Activated T-helper 17 cell treated with anti-CD3 and anti-CD28 coated beads, Interleukin-2, amount 50 U/mL, for 72 hours (primary cell): ENCODE data around the gene RNF135. TPM values are rescaled to one million over a fixed set of nuclear protein-coding genes. Genes with fewer than 3 reads are reported as not detected.
"Not testable (repeated sequence)": the region's sequence is repeated elsewhere in the genome, so short reads cannot be mapped to it uniquely, and the experiment has no call there.

Source experiments
- ATAC-seq: fragments of 150-1000 bp; cut with Tn5 transposase; replicated peaks from 2 replicates; pipeline ENCODE4 v1.10.0; 2021; ENCODE audit warnings: mild to moderate bottlenecking, moderate library complexity
- H3K27ac Mint-ChIP-seq: one replicate; pipeline ENCODE4 v1.8.0; 2022; ENCODE audit warnings: mixed read lengths
- H3K27me3 Mint-ChIP-seq: one replicate; pipeline ENCODE4 v1.8.0; 2022; ENCODE audit warnings: mixed read lengths
- H3K36me3 Mint-ChIP-seq: one replicate; pipeline ENCODE4 v1.8.0; 2022; ENCODE audit warnings: low read depth, mild to moderate bottlenecking, mixed read lengths
- H3K4me1 Mint-ChIP-seq: one replicate; pipeline ENCODE4 v1.8.0; 2022; ENCODE audit warnings: mixed read lengths
- H3K4me3 Mint-ChIP-seq: one replicate; pipeline ENCODE4 v1.8.0; 2022; ENCODE audit warnings: mild to moderate bottlenecking, mixed read lengths
- H3K9me3 Mint-ChIP-seq: one replicate; pipeline ENCODE4 v1.8.0; 2022; ENCODE audit warnings: mixed read lengths
- total RNA-seq, 2 donors: library from RNA; stranded (reverse); gene quantifications; one replicate each; pipeline ENCODE4 v1.2.3, GENCODE V29; 2022

RNF135 gene
- total RNA-seq, 2 donors from 2014 or later: 4.0 to 4.4 TPM

- H3K36me3 Mint-ChIP-seq: peaks cover 4% of the 10 kb centered on the region
- H3K4me3 Mint-ChIP-seq: no peak overlapping the region
- no peak overlapping the region for H3K27ac Mint-ChIP-seq
- no peaks in the 10 kb centered on the region for H3K9me3 Mint-ChIP-seq
- H3K27me3 Mint-ChIP-seq: no peaks in the 10 kb centered on the region
- peaks cover 5% of the 10 kb centered on the region for H3K4me1 Mint-ChIP-seq
- no peak for ATAC-seq
Observed at GRCh38 chr17:31004160-31004559, 33.3 kb downstream of the RNF135 start.

GRCh38 chr17:31007695-31008373, 37.0 kb downstream of the RNF135 start:
- H3K4me1 Mint-ChIP-seq: peaks cover 8% of the 10 kb centered on the region
- H3K4me3 Mint-ChIP-seq: peak overlapping the region; percentile 96
- no peaks in the 10 kb centered on the region for H3K27me3 Mint-ChIP-seq
- no peaks in the 10 kb centered on the region for H3K9me3 Mint-ChIP-seq
- H3K36me3 Mint-ChIP-seq: no peaks in the 10 kb centered on the region
- H3K27ac Mint-ChIP-seq: peak overlapping the region; percentile 94
- no peak for ATAC-seq

- no peaks in the 10 kb centered on the region for H3K27me3 Mint-ChIP-seq
- H3K36me3 Mint-ChIP-seq: no peaks in the 10 kb centered on the region
- H3K27ac Mint-ChIP-seq: peak overlapping the region; percentile 94
- no peaks in the 10 kb centered on the region for H3K9me3 Mint-ChIP-seq
- peak overlapping the region; percentile 96 for H3K4me3 Mint-ChIP-seq
- ATAC-seq: peak; percentile 88
- peaks cover 8% of the 10 kb centered on the region for H3K4me1 Mint-ChIP-seq
Observed at GRCh38 chr17:31008374-31009041, 37.7 kb downstream of the RNF135 start.

DNA sequence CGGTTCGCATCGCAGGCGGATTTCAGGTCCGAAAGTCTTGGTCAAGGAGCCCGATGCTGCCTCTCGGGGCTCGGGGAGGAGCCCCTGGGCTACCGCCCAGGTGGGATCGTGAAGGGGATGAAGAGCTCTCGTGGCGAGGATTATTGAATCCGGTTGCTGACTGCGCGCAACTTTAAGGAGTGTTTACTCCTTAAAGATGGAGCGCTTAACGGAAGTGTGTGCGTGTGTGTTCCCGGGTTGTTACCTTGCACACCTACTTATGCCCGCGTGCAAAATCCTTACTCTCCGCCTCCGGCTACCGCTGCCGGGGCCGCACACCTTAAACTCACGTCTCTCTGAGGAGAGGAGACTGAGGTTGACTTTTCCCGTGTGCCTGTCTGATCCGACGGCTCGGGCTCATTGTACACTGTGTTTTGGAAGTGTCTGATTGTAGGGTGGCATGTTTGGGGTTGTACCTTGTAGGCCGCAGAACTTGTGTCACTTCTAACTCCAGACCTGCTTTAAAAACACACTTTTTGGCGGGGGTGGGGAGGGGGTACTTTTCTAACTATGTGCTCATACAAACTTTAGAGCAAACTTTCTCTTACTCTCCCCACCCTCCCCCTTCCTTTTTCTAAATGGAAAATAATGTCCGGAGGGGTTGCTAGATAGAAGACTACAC, 38.3 kb downstream of the RNF135 start:
- peak; percentile 31 for ATAC-seq
- H3K4me1 Mint-ChIP-seq, H3K36me3 Mint-ChIP-seq: not testable (repeated sequence)

DNA sequence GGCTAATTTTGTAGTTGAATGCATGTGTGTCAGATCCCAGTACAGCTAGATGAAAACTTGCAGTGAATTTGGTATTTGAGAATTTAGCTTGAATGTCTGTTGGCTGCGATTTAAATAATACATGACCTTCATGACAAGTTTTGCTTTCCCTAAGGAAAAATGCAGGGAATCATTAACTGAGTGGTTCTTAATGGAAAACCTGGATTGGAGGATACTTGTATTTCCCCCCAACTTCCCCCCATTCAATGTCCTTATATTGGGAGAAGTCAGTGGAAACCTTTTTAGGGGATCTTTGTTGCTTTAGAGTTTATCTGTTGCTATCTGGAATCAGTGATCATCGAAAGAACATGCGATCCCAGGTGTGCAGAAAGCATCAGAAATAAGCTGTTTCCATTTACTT, 39.2 kb downstream of the RNF135 start:
- peak overlapping the region; percentile 96 for H3K4me3 Mint-ChIP-seq
- not testable (repeated sequence) for H3K9me3 Mint-ChIP-seq, H3K4me1 Mint-ChIP-seq, H3K36me3 Mint-ChIP-seq, ATAC-seq, H3K27me3 Mint-ChIP-seq, H3K27ac Mint-ChIP-seq

More for the DNA sequence above, 38.3 kb downstream of the RNF135 start:
- H3K27ac Mint-ChIP-seq: peak overlapping the region; percentile 94
- peak overlapping the region; percentile 96 for H3K4me3 Mint-ChIP-seq
- not testable (repeated sequence) for H3K27me3 Mint-ChIP-seq, H3K9me3 Mint-ChIP-seq

- Mint-ChIP-seq H3K9me3 (no peaks in the 10 kb centered on the region), H3K4me3 (no peak overlapping the region), H3K27me3 (no peaks in the 10 kb centered on the region), H3K27ac (no peak overlapping the region), H3K4me1 (peaks cover 3% of the 10 kb centered on the region), H3K36me3 (no peaks in the 10 kb centered on the region)
- ATAC-seq: no peak
Observed at GRCh38 chr17:31013844-31014243, 43.0 kb downstream of the RNF135 start.

DNA sequence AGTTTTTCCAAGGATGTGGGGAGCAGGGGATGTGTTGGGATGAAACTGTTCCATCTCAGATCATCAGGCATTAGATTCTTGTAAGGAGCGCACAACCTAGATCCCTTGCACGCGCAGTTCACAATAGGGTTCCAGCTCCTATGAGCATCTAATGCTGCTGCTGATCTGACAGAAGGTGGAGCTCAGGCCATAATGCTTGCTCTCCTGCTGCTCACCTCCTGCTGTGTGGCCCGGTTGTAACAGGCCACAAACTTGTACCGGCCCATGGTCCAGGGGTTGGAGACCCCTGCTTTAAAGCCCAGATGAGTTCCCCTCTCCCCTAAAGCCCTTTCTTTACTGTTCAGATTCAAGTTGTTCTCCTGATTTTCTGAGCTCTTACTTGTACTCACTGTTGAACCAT, 44.8 kb downstream of the RNF135 start:
- no peaks in the 10 kb centered on the region for H3K27me3 Mint-ChIP-seq
- no peak overlapping the region for H3K4me3 Mint-ChIP-seq
- no peaks in the 10 kb centered on the region for H3K4me1 Mint-ChIP-seq
- no peak for ATAC-seq
- no peak overlapping the region for H3K27ac Mint-ChIP-seq
- no peaks in the 10 kb centered on the region for H3K9me3 Mint-ChIP-seq
- H3K36me3 Mint-ChIP-seq: no peaks in the 10 kb centered on the region

- Mint-ChIP-seq H3K4me1 (no peaks in the 10 kb centered on the region), H3K36me3 (no peaks in the 10 kb centered on the region), H3K27ac (no peak overlapping the region), H3K27me3 (no peaks in the 10 kb centered on the region), H3K9me3 (no peaks in the 10 kb centered on the region), H3K4me3 (no peak overlapping the region)
- ATAC-seq: no peak
Observed at GRCh38 chr17:31019004-31019403, 48.2 kb downstream of the RNF135 start.

DNA sequence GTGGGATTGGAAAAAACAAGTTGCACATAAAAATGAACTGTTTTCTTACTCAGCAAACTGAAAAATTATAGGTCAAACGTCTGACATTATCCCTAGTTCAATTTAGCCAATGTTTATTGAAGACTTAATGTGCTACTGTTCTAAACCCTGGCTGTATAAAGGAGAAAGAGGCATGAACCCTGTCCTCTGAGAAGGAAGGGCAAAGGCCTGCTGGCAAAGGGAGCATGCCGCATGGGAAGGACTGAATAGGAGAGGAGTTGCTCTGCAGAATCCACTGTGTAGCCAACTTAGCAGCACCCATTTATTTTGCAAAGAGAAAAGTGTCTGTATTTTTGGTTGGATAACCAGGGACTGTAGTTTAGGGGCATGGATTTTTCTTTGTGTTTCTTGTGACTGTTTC, 52.3 kb downstream of the RNF135 start:
- H3K27me3 Mint-ChIP-seq, H3K9me3 Mint-ChIP-seq, H3K36me3 Mint-ChIP-seq: not testable (repeated sequence)

GRCh38 chr17:31031841-31032240, 61.0 kb downstream of the RNF135 start:
- no peaks in the 10 kb centered on the region for H3K27me3 Mint-ChIP-seq
- peaks cover 12% of the 10 kb centered on the region for H3K36me3 Mint-ChIP-seq
- no peak overlapping the region for H3K27ac Mint-ChIP-seq
- H3K4me3 Mint-ChIP-seq: no peak overlapping the region
- no peaks in the 10 kb centered on the region for H3K4me1 Mint-ChIP-seq
- H3K9me3 Mint-ChIP-seq: no peaks in the 10 kb centered on the region
- ATAC-seq: no peak

More for the DNA sequence above, 52.3 kb downstream of the RNF135 start:
- not testable (repeated sequence) for H3K4me1 Mint-ChIP-seq, H3K27ac Mint-ChIP-seq, ATAC-seq, H3K4me3 Mint-ChIP-seq

GRCh38 chr17:31035611-31036010, 64.8 kb downstream of the RNF135 start:
- not testable (repeated sequence) for H3K27ac Mint-ChIP-seq, ATAC-seq, H3K4me3 Mint-ChIP-seq, H3K9me3 Mint-ChIP-seq, H3K4me1 Mint-ChIP-seq, H3K27me3 Mint-ChIP-seq
- peaks cover 12% of the 10 kb centered on the region for H3K36me3 Mint-ChIP-seq

DNA sequence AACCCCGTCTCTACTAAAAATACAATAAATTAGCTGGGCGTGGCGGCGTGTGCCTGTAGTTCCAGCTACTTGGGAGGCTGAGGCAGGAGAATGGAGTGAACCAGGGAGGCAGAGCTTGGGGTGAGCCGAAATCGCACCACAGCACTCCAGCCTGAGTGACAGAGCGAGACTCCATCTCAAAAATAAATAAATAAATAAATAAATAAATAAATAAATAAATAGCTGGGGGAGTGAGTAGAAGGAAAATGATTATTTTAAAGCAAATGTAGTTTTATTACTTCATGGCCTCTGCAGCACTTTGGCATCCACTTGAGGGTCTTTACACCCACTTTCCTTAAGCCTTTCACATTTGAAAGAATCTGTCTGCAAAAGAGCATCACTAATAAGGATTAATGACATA, 70.0 kb downstream of the RNF135 start:
- H3K4me3 Mint-ChIP-seq, H3K9me3 Mint-ChIP-seq, H3K27ac Mint-ChIP-seq, H3K27me3 Mint-ChIP-seq, ATAC-seq, H3K36me3 Mint-ChIP-seq, H3K4me1 Mint-ChIP-seq: not testable (repeated sequence)

DNA sequence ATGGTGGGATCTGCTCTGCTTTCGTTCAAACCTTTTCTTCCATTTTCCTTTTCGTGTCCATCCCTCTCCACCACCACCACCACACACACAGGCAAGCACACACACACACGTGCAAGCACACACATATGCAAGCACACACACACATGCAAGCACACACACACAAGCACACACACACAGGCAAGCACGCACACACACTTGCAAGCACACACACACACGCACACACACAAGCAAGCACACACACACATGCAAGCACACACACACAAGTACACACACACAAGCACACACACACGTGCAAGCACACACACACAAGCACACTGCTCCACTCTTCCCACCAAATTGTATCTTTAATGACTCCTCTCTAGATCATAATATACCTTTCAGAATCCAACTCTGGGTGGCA, 71.5 kb downstream of the RNF135 start:
- not testable (repeated sequence) for H3K27me3 Mint-ChIP-seq, H3K4me3 Mint-ChIP-seq, ATAC-seq, H3K36me3 Mint-ChIP-seq, H3K9me3 Mint-ChIP-seq, H3K4me1 Mint-ChIP-seq, H3K27ac Mint-ChIP-seq

DNA sequence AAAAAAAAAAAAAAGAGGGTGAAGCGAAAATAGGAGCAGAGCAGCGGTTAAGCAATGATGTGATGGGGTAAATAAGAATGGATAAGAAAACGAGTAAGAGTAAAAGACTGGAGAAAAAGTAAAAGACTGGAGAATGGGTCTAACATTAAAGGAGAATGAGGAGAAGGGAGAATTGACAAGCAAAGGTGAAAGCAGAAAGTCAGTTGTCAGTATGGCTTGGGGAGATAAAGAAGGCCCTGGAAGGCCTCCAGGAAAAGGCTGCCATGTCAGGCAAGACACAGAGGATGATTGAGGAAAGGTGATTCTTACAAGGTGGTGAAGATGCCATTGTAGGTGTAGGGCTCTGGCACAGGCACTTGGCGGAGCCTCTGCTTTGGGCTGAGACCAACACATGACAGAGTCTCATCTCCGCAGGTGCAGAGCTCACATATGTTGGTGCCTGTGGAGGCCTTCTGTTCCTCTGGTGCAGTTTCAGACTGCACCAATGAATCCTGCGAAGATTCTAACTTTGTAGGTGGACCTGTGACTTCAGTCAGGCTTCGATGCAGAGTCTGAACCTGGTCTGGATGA, 76.1 kb downstream of the RNF135 start:
- not testable (repeated sequence) for ATAC-seq, H3K27ac Mint-ChIP-seq

GRCh38 chr17:31048142-31048541, 77.3 kb downstream of the RNF135 start:
- Mint-ChIP-seq H3K27ac (no peak overlapping the region), H3K36me3 (no peaks in the 10 kb centered on the region), H3K27me3 (no peaks in the 10 kb centered on the region), H3K4me1 (no peaks in the 10 kb centered on the region), H3K4me3 (no peak overlapping the region), H3K9me3 (no peaks in the 10 kb centered on the region)
- ATAC-seq: no peak

More for the DNA sequence above, 76.1 kb downstream of the RNF135 start:
- H3K27me3 Mint-ChIP-seq, H3K4me1 Mint-ChIP-seq, H3K36me3 Mint-ChIP-seq, H3K9me3 Mint-ChIP-seq, H3K4me3 Mint-ChIP-seq: not testable (repeated sequence)
